Adrenal gland (tissue), 5 donors: Measurements from ENCODE around the gene PARP8.

Source experiments
- CTCF ChIP-seq, 6 experiments: fragments of 450-650 bp in 4 of 6; fragments of 200-600 bp in 2 of 6; sonication (generic) in 1 of 6; IDR thresholded peaks; 1 replicate in 5 of 6; 2 replicates in 1 of 6; pipeline versions ENCODE4 v1.5.1 to v1.8.0; 2016 to 2021; ENCODE audit warnings: antibody characterized with exemption in 6 of 6, mild to moderate bottlenecking in 2 of 6, moderate library complexity in 1 of 6
- POLR2A ChIP-seq, 2 donors: fragments of 450-650 bp; IDR thresholded peaks; one replicate each; pipeline ENCODE4 v1.6.1; 2017; ENCODE audit warnings: antibody characterized with exemption in 2 of 2, mild to moderate bottlenecking in 2 of 2, moderate library complexity in 1 of 2
- donor health status: DM: no; HTN: no; CAD: no.

DNA sequence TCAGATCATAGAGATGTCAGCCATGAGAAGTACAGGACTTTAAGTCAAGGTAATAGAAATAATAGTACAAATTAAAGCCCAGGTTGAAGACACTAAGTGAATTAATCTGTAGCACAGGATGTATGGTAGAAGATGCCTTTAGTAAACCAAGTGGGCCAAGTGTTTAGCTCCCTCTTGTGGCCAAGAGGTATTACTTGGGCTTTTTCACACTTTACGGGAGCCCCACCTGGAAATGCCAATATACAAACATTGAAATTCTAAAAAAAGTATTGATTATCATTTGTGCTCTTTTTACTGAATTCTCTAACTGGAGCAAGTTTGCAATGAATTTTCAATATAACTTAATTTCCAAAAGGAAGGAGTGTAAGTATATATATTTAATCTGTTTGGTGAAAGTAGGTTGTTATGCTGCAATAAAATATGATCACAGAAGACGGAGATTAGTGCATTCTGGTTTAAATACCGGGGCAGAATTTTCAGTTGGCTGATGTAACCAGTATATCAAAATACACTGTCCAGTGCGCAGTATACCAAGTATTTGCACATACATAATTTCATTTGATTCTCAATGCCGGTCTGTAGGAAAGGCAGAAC is 84.7 kb downstream of the PARP8 start:
- TF ChIP-seq CTCF (IDR thresholded peaks at IDR 0.05), result peak; percentile 49 to 86 (median 66)
- no peak for TF ChIP-seq POLR2A (IDR thresholded peaks at IDR 0.05)
